GM12878 (cell line): ENCODE data around the gene NRK. TPM values are rescaled to one million over a fixed set of nuclear protein-coding genes. Genes with fewer than 3 reads are reported as not detected.

Source experiments
- ATAC-seq: fragments of 200-7000 bp; cut with Tn5 transposase; 3 replicates; pipeline ENCODE4 v1.9.1; 2020; ENCODE audit warnings: mild to moderate bottlenecking, moderate library complexity
- BruUV-seq: library from RNA; stranded (reverse); fragments of 400-500 nt; replicated peaks from 2 replicates; lab custom pipeline; 2021; lab: Mats Ljungman, UMichigan
- CTCF ChIA-PET: fragments of 300-600 bp; sonication (Branson Sonifier 250); formaldehyde crosslinking; extraction: SDS; loops from one replicate; lab custom pipeline; 2021; ENCODE audit warnings: inconsistent platforms; lab: Yijun Ruan, JAX
- POLR2A ChIA-PET: fragments of 350-600 bp; formaldehyde crosslinking; extraction: SDS; loops from one replicate; lab custom pipeline; 2021; ENCODE audit warnings: inconsistent platforms; lab: Charles Lee
- RAD21 ChIA-PET: fragments of 300-600 bp; sonication (Branson Sonifier 250); formaldehyde crosslinking; loops from one replicate; lab custom pipeline; 2023; ENCODE audit warnings: antibody characterized with exemption; ENCODE audit not compliant: unreplicated experiment; lab: Charles Lee
- SMC1A ChIA-PET: fragments of 300-600 bp; sonication (Branson Sonifier 250); formaldehyde crosslinking; loops from one replicate; lab custom pipeline; 2023; ENCODE audit not compliant: unreplicated experiment, uncharacterized antibody; lab: Charles Lee
- DNase-seq: peaks from one replicate; pipeline ENCODE4 v3.0.0-alpha.2; 2011; ENCODE audit warnings: low read depth, low spot score
- FAIRE-seq: peaks from 3 replicates; lab custom pipeline; 2011; peaks lifted over from hg19 to GRCh38; lab: Jason Lieb, UNC
- H2AFZ ChIP-seq: 2 replicates; pipeline ENCODE4 v1.6.0; 2011; ENCODE audit warnings: low read depth, low read length, control low read depth; ENCODE audit not compliant: control insufficient read depth
- H3K27ac ChIP-seq: 2 replicates; pipeline ENCODE4 v1.5.1; 2011; ENCODE audit warnings: control low read depth; ENCODE audit not compliant: control insufficient read depth, insufficient read depth
- H3K27me3 ChIP-seq, 2 experiments: replicated peaks in 1 of 2; 2 replicates each; pipeline versions ENCODE4 v1.6.0 to v1.6.1; 2011; ENCODE audit warnings: low read length in 1 of 2; ENCODE audit not compliant: control insufficient read depth in 2 of 2, insufficient read depth in 2 of 2
- H3K36me3 ChIP-seq, 2 experiments: 2 replicates each; pipeline ENCODE4 v1.5.1; 2011; ENCODE audit warnings: low read length in 1 of 2; ENCODE audit not compliant: control insufficient read depth in 2 of 2, insufficient read depth in 2 of 2
- H3K4me1 ChIP-seq: 2 replicates; pipeline ENCODE4 v1.6.1; 2011; ENCODE audit warnings: mild to moderate bottlenecking, low read length, moderate library complexity, mixed read lengths; ENCODE audit not compliant: control insufficient read depth, insufficient read depth
- H3K4me2 ChIP-seq: 2 replicates; pipeline ENCODE4 v1.6.0; 2011; ENCODE audit warnings: control low read depth; ENCODE audit not compliant: control insufficient read depth, insufficient read depth
- H3K4me3 ChIP-seq: fragments of 200-600 bp; sonication (generic); 2 replicates; pipeline ENCODE4 v1.5.1; 2016
- H3K79me2 ChIP-seq: 2 replicates; pipeline ENCODE4 v1.6.0; 2011; ENCODE audit warnings: low read length; ENCODE audit not compliant: control insufficient read depth, insufficient read depth
- H3K9ac ChIP-seq: 2 replicates; pipeline ENCODE4 v1.8.0; 2011; ENCODE audit warnings: low read length, control low read depth, mixed read lengths; ENCODE audit not compliant: control insufficient read depth, insufficient read depth
- H3K9me3 ChIP-seq: replicated peaks from 3 replicates; pipeline ENCODE4 v1.5.1; 2011; ENCODE audit warnings: mild to moderate bottlenecking, low read length; ENCODE audit not compliant: control insufficient read depth, insufficient read depth
- H4K20me1 ChIP-seq: 2 replicates; pipeline ENCODE4 v1.6.0; 2011; ENCODE audit not compliant: control insufficient read depth, insufficient read depth
- DPF2 ChIP-seq: fragments of 450-650 bp; IDR thresholded peaks from 2 replicates; pipeline ENCODE4 v1.6.1; 2017; ENCODE audit warnings: mild to moderate bottlenecking
- GATAD2B ChIP-seq: fragments of 450-650 bp; conservative IDR thresholded peaks from 2 replicates; pipeline ENCODE4 v1.6.1; 2017; ENCODE audit warnings: low read depth, mild to moderate bottlenecking, moderate library complexity
- JUNB ChIP-seq: IDR thresholded peaks from 2 replicates; pipeline ENCODE4 v1.6.1; 2016; ENCODE audit warnings: antibody characterized with exemption, mild to moderate bottlenecking
- JUND ChIP-seq: IDR thresholded peaks from 2 replicates; pipeline ENCODE4 v1.6.1; 2012; ENCODE audit warnings: low read depth, mild to moderate bottlenecking, low read length, improper control_type of control experiment, moderate library complexity
- KDM1A ChIP-seq: fragments of 200-600 bp; sonication (generic); IDR thresholded peaks from 2 replicates; pipeline ENCODE4 v1.6.1; 2016; ENCODE audit warnings: borderline replicate concordance
- MTA3 ChIP-seq: IDR thresholded peaks from 2 replicates; pipeline ENCODE4 v1.6.1; 2012; ENCODE audit warnings: low read length, inconsistent platforms, borderline replicate concordance
- NR2F1 ChIP-seq: fragments of 450-650 bp; conservative IDR thresholded peaks from 2 replicates; pipeline ENCODE4 v1.6.1; 2017; ENCODE audit warnings: mild to moderate bottlenecking
- PRDM15 ChIP-seq: fragments of 450-650 bp; formaldehyde crosslinking; IDR thresholded peaks from 2 replicates; pipeline ENCODE4 v1.4.0; 2020; ENCODE audit warnings: mild to moderate bottlenecking, moderate library complexity
- RAD51 ChIP-seq: fragments of 450-650 bp; IDR thresholded peaks from 2 replicates; pipeline ENCODE4 v1.6.1; 2016; ENCODE audit warnings: moderate library complexity, mild to moderate bottlenecking, inconsistent platforms
- RCOR1 ChIP-seq: conservative IDR thresholded peaks from 2 replicates; pipeline ENCODE4 v1.6.1; 2012; ENCODE audit warnings: low read depth, low read length, improper control_type of control experiment
- SMAD1 ChIP-seq: fragments of 450-650 bp; IDR thresholded peaks from 2 replicates; pipeline ENCODE4 v1.6.1; 2018; ENCODE audit warnings: mild to moderate bottlenecking, low read depth; ENCODE audit not compliant: partially characterized antibody
- SMAD5 ChIP-seq: IDR thresholded peaks from 2 replicates; pipeline ENCODE4 v1.6.1; 2016; ENCODE audit warnings: antibody characterized with exemption, low read depth
- SREBF1 ChIP-seq: IDR thresholded peaks from 2 replicates; pipeline ENCODE4 v1.6.1; 2012; ENCODE audit warnings: mild to moderate bottlenecking, low read length
- TCF12 ChIP-seq: IDR thresholded peaks from 2 replicates; pipeline ENCODE4 v1.6.1; 2011; ENCODE audit warnings: low read depth, mild to moderate bottlenecking, low read length
- TCF7 ChIP-seq: IDR thresholded peaks from 2 replicates; pipeline ENCODE4 v1.6.1; 2014; ENCODE audit warnings: antibody characterized with exemption, borderline replicate concordance
- ZBED1 ChIP-seq: IDR thresholded peaks from 2 replicates; pipeline ENCODE4 v1.6.1; 2016; ENCODE audit warnings: borderline replicate concordance
- WGBS: methylation state at CpG from one replicate; pipeline ENCODE4 v1.1.6; 2016; ENCODE audit warnings: low lambda C conversion rate; ENCODE audit not compliant: insufficient replicate concordance, insufficient coverage; ENCODE audit errors: missing lambda C conversion rate; 5-methylcytosine and 5-hydroxymethylcytosine counted together
- in situ Hi-C: fragments of 300-500 bp; cut with MboI; formaldehyde crosslinking; loops from 9 replicates; pipeline ENCODE4 v1.14.3; 2018; ENCODE audit warnings: mixed read lengths
- intact Hi-C: fragments of 100-400 bp; cut with micrococcal nuclease; formaldehyde crosslinking; loops from one replicate; pipeline ENCODE4 v1.14.2; 2022; ENCODE audit not compliant: unreplicated experiment
- polyA plus RNA-seq, 11 experiments: library from polyadenylated mRNA; depleted of rRNA in 4 of 11; unstranded in 6 of 11; stranded (reverse) in 5 of 11; fragments of >200 nt; fragmentation: Nextera tagmentation in 4 of 11; fragmentation: Illumina TruSeq in 1 of 11; extraction: Ambion mirVana in 4 of 11; extraction: Trizol in 1 of 11; gene quantifications; 1 replicate in 1 of 11; 2 replicates in 10 of 11; pipeline versions ENCODE4 v1.2.1 to v1.2.3, GENCODE V29; 2011 to 2016; ENCODE audit warnings: inconsistent platforms in 2 of 11, missing spikeins in 2 of 11, low read depth in 1 of 11
- total RNA-seq, 4 experiments: library from RNA; depleted of rRNA in 3 of 4; stranded (reverse); fragments of >200 nt in 3 of 4; fragmentation: Illumina TruSeq in 1 of 4; extraction: Trizol in 1 of 4; gene quantifications; 2 replicates each; pipeline versions ENCODE4 v1.2.1 to v1.2.3, GENCODE V29; 2013 to 2021
- TF ChIP-seq, protein P1 (sequence below): IDR thresholded peaks from 2 replicates; pipeline ENCODE4 v1.6.1; 2012; ENCODE audit warnings: mild to moderate bottlenecking, low read depth, low read length

Gene NRK
- total and polyA plus RNA-seq, 10 of the 15 experiments (the other 5 are each of a cell fraction or from before 2014, with no cell fraction given), result 0.15 TPM; not detected in 9

DNA sequence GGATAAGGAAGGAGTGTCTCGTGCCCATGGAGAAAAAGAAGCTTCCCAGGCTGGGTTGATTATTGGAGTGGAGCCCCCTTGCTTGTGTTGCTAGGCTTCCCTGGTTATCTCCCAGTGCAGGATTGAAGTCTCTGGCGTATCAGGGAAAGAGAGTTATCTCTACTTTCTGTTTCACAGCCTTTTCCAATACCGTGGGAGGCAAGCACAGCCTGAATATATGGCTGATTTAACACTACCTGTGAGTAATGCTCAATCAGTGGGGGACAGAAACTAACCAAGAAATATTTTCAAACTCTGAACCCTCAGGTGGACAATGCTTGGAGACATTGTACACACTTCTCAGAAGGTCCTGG lies 151.0 kb downstream of the NRK start:
- no TSS peak for BruUV-seq
- H2AFZ ChIP-seq, result no peak overlapping the region
- TF ChIP-seq RCOR1 (no peak), SMAD5 (no peak), MTA3 (no peak), DPF2 (no peak), RAD51 (no peak), ZBED1 (no peak), TCF12 (no peak), TCF7 (no peak), GATAD2B (no peak), JUNB (no peak), JUND (no peak), PRDM15 (no peak), SREBF1 (no peak), SMAD1 (no peak), NR2F1 (no peak), KDM1A (no peak)
- TF ChIP-seq, protein P1, sequence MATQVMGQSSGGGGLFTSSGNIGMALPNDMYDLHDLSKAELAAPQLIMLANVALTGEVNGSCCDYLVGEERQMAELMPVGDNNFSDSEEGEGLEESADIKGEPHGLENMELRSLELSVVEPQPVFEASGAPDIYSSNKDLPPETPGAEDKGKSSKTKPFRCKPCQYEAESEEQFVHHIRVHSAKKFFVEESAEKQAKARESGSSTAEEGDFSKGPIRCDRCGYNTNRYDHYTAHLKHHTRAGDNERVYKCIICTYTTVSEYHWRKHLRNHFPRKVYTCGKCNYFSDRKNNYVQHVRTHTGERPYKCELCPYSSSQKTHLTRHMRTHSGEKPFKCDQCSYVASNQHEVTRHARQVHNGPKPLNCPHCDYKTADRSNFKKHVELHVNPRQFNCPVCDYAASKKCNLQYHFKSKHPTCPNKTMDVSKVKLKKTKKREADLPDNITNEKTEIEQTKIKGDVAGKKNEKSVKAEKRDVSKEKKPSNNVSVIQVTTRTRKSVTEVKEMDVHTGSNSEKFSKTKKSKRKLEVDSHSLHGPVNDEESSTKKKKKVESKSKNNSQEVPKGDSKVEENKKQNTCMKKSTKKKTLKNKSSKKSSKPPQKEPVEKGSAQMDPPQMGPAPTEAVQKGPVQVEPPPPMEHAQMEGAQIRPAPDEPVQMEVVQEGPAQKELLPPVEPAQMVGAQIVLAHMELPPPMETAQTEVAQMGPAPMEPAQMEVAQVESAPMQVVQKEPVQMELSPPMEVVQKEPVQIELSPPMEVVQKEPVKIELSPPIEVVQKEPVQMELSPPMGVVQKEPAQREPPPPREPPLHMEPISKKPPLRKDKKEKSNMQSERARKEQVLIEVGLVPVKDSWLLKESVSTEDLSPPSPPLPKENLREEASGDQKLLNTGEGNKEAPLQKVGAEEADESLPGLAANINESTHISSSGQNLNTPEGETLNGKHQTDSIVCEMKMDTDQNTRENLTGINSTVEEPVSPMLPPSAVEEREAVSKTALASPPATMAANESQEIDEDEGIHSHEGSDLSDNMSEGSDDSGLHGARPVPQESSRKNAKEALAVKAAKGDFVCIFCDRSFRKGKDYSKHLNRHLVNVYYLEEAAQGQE, result no peak
- no peak overlapping the region for H3K4me3 ChIP-seq
- WGBS, result 2% methylated on average over 3 of the region's 3 CpGs
- intact Hi-C loops, result no loop called here
- no peak overlapping the region for H3K4me2 ChIP-seq
- no peaks in the 10 kb centered on the region for H3K9me3 ChIP-seq
- in situ Hi-C loops, result no loop called here
- H3K36me3 ChIP-seq, result no peaks in the 10 kb centered on the region
- RAD21 ChIA-PET, result no interaction called here
- no peaks in the 10 kb centered on the region for H3K4me1 ChIP-seq
- POLR2A ChIA-PET, result no interaction called here
- ATAC-seq (no peak), DNase-seq (no peak), FAIRE-seq (no peak)
- no peak overlapping the region for H3K9ac ChIP-seq
- H4K20me1 ChIP-seq, result no peaks in the 10 kb centered on the region
- SMC1A ChIA-PET, result no interaction called here
- H3K27me3 ChIP-seq, result no peaks in the 10 kb centered on the region
- H3K79me2 ChIP-seq, result no peaks in the 10 kb centered on the region
- CTCF ChIA-PET, result no interaction called here
- H3K27ac ChIP-seq, result no peak overlapping the region
